Hepatocyte (in vitro differentiated cells): ENCODE measurements around the gene GDPD4. TPM values are rescaled to one million over a fixed set of nuclear protein-coding genes. Genes with fewer than 3 reads are reported as not detected.

ENCODE experiments used
- DNase-seq: peaks from one replicate; pipeline ENCODE4 v3.0.0-alpha.2; 2016; ENCODE audit warnings: low spot score
- H2AFZ ChIP-seq: fragments of 200-600 bp; sonication (generic); 2 replicates; pipeline ENCODE4 v1.6.0; 2016; ENCODE audit warnings: antibody characterized with exemption, mild to moderate bottlenecking
- H3K27ac ChIP-seq: fragments of 200-600 bp; sonication (generic); 2 replicates; pipeline ENCODE4 v1.5.1; 2016; ENCODE audit warnings: mild to moderate bottlenecking
- H3K27me3 ChIP-seq: fragments of 200-600 bp; sonication (generic); 2 replicates; pipeline ENCODE4 v1.6.1; 2016
- H3K36me3 ChIP-seq: fragments of 200-600 bp; sonication (generic); replicated peaks from 2 replicates; pipeline ENCODE4 v1.5.1; 2016; ENCODE audit warnings: low read depth; ENCODE audit not compliant: insufficient read depth
- H3K4me1 ChIP-seq: fragments of 200-600 bp; sonication (generic); 2 replicates; pipeline ENCODE4 v1.5.1; 2016; ENCODE audit warnings: mild to moderate bottlenecking, moderate library complexity; ENCODE audit not compliant: insufficient read depth
- H3K4me2 ChIP-seq: fragments of 200-600 bp; sonication (generic); 2 replicates; pipeline ENCODE4 v1.6.0; 2016
- H3K4me3 ChIP-seq: fragments of 200-600 bp; sonication (generic); 2 replicates; pipeline ENCODE4 v1.5.1; 2016; ENCODE audit warnings: mild to moderate bottlenecking
- H3K79me2 ChIP-seq: fragments of 200-600 bp; sonication (generic); 2 replicates; pipeline ENCODE4 v1.6.0; 2017; ENCODE audit warnings: mild to moderate bottlenecking
- H3K9me2 ChIP-seq: fragments of 200-600 bp; sonication (generic); replicated peaks from 2 replicates; pipeline ENCODE4 v1.6.0; 2017; ENCODE audit warnings: mild to moderate bottlenecking; ENCODE audit not compliant: insufficient read depth
- H3K9me3 ChIP-seq: fragments of 200-600 bp; sonication (generic); 2 replicates; pipeline ENCODE4 v1.5.1; 2016; ENCODE audit warnings: low read depth, mild to moderate bottlenecking
- H4K20me1 ChIP-seq: fragments of 200-600 bp; sonication (generic); 2 replicates; pipeline ENCODE4 v1.6.0; 2016; ENCODE audit warnings: mild to moderate bottlenecking; ENCODE audit not compliant: insufficient read depth, poor library complexity, severe bottlenecking
- EZH2 ChIP-seq: fragments of 200-600 bp; sonication (generic); IDR thresholded peaks from 2 replicates; pipeline ENCODE4 v1.6.1; 2016; ENCODE audit warnings: antibody characterized with exemption, mild to moderate bottlenecking, borderline replicate concordance
- EZH2phosphoT487 ChIP-seq: fragments of 200-600 bp; sonication (generic); IDR thresholded peaks from one replicate; pipeline ENCODE4 v1.6.1; 2018; ENCODE audit warnings: antibody characterized with exemption, mild to moderate bottlenecking, low read depth, moderate library complexity; ENCODE audit not compliant: unreplicated experiment, severe bottlenecking
- WGBS: methylation state at CpG from one replicate; pipeline ENCODE4 v1.1.6; 2016; ENCODE audit warnings: low lambda C conversion rate; ENCODE audit errors: missing lambda C conversion rate; 5-methylcytosine and 5-hydroxymethylcytosine counted together
- polyA plus RNA-seq: library from polyadenylated mRNA; unstranded; fragments of >200 nt; fragmentation: Nextera tagmentation; extraction: Ambion mirVana; gene quantifications from 2 replicates; pipeline ENCODE4 v1.2.1, GENCODE V29; 2016
- total RNA-seq: library from RNA; depleted of rRNA; stranded (reverse); fragments of >200 nt; gene quantifications from 2 replicates; pipeline ENCODE4 v1.2.3, GENCODE V29; 2014
- TF ChIP-seq, protein P1 (sequence below): fragments of 200-600 bp; sonication (generic); IDR thresholded peaks from 2 replicates; pipeline ENCODE4 v1.5.1; 2016; ENCODE audit warnings: antibody characterized with exemption, mild to moderate bottlenecking; ENCODE audit not compliant: poor library complexity

Gene GDPD4
- total and polyA plus RNA-seq, 2 experiments from 2014 or later: 0.47 to 1.1 TPM

DNA sequence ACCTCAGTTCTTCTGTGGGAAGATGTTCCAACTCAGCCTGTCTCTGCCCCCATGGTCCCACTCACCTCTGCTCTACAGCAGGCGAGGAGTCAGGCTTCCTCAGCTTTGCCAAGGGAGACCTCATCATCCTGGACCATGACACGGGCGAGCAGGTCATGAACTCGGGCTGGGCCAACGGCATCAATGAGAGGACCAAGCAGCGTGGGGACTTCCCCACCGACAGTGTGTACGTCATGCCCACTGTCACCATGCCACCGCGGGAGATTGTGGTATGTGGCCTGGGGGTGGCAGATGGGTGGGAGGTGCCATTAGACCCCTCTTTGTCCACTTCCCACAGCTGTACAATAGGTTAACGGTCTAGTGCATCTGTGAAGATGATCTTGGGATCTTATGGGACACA lies 100.1 kb downstream of the GDPD4 start:
- no peaks in the 10 kb centered on the region for H3K4me1 ChIP-seq
- WGBS: 96% methylated on average over 11 of the region's 11 CpGs
- no peaks in the 10 kb centered on the region for H3K27me3 ChIP-seq
- no peaks in the 10 kb centered on the region for H3K36me3 ChIP-seq
- H3K79me2 ChIP-seq: no peaks in the 10 kb centered on the region
- DNase-seq: no peak
- no peaks in the 10 kb centered on the region for H3K9me2 ChIP-seq
- H3K4me3 ChIP-seq: no peak overlapping the region
- no peak for TF ChIP-seq EZH2
- TF ChIP-seq, protein P1, sequence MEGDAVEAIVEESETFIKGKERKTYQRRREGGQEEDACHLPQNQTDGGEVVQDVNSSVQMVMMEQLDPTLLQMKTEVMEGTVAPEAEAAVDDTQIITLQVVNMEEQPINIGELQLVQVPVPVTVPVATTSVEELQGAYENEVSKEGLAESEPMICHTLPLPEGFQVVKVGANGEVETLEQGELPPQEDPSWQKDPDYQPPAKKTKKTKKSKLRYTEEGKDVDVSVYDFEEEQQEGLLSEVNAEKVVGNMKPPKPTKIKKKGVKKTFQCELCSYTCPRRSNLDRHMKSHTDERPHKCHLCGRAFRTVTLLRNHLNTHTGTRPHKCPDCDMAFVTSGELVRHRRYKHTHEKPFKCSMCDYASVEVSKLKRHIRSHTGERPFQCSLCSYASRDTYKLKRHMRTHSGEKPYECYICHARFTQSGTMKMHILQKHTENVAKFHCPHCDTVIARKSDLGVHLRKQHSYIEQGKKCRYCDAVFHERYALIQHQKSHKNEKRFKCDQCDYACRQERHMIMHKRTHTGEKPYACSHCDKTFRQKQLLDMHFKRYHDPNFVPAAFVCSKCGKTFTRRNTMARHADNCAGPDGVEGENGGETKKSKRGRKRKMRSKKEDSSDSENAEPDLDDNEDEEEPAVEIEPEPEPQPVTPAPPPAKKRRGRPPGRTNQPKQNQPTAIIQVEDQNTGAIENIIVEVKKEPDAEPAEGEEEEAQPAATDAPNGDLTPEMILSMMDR: no peak
- no peak for TF ChIP-seq EZH2phosphoT487
- no peaks in the 10 kb centered on the region for H4K20me1 ChIP-seq
- no peak overlapping the region for H3K27ac ChIP-seq
- no peaks in the 10 kb centered on the region for H3K9me3 ChIP-seq
- no peak overlapping the region for H3K4me2 ChIP-seq
- no peak overlapping the region for H2AFZ ChIP-seq

- H3K27ac ChIP-seq: no peak overlapping the region
- no peaks in the 10 kb centered on the region for H3K79me2 ChIP-seq
- H3K4me3 ChIP-seq: no peak overlapping the region
- whole genome bisulfite sequencing: 81% methylated on average over 12 of the region's 12 CpGs
- TF ChIP-seq, protein P1: no peak
- TF ChIP-seq EZH2phosphoT487 (no peak), EZH2 (no peak)
- H3K9me2 ChIP-seq: no peaks in the 10 kb centered on the region
- no peak for DNase-seq
- H3K4me1 ChIP-seq: no peaks in the 10 kb centered on the region
- no peaks in the 10 kb centered on the region for H3K27me3 ChIP-seq
- H3K9me3 ChIP-seq: no peaks in the 10 kb centered on the region
- no peaks in the 10 kb centered on the region for H4K20me1 ChIP-seq
- H3K4me2 ChIP-seq: no peak overlapping the region
- H2AFZ ChIP-seq: no peak overlapping the region
- no peaks in the 10 kb centered on the region for H3K36me3 ChIP-seq
Observed at GRCh38 chr11:77200351-77201268, 100.9 kb downstream of the GDPD4 start.

GRCh38 chr11:77199137-77199745 lies 102.2 kb downstream of the GDPD4 start:
- Histone ChIP-seq H3K36me3 (no peaks in the 10 kb centered on the region), H3K9me3 (no peaks in the 10 kb centered on the region), H2AFZ (no peak overlapping the region), H3K27me3 (no peaks in the 10 kb centered on the region), H3K4me1 (no peaks in the 10 kb centered on the region), H3K9me2 (no peaks in the 10 kb centered on the region), H4K20me1 (no peaks in the 10 kb centered on the region), H3K27ac (no peak overlapping the region), H3K4me2 (no peak overlapping the region), H3K4me3 (no peak overlapping the region), H3K79me2 (no peaks in the 10 kb centered on the region)
- 95% methylated on average over 13 of the region's 13 CpGs for WGBS
- no peak for DNase-seq
- TF ChIP-seq, protein P1: no peak
- TF ChIP-seq EZH2 (no peak), EZH2phosphoT487 (no peak)
